MM.1S (cell line): ENCODE data around the gene HELZ.

ENCODE experiments used
- CTCF ChIP-seq: fragments of 300-600 bp; sonication (generic); IDR thresholded peaks from 2 replicates; pipeline ENCODE4 v1.5.1; 2016; ENCODE audit warnings: antibody characterized with exemption, low read length, mixed read lengths
- EZH2 ChIP-seq: fragments of 300-600 bp; sonication (generic); optimal IDR thresholded peaks from 2 replicates; pipeline ENCODE3; 2017; ENCODE audit warnings: low read depth, mild to moderate bottlenecking, antibody characterized with exemption, low read length, mixed read lengths

- TF ChIP-seq CTCF (no peak), EZH2 (no peak)
Measured at GRCh38 chr17:67177732-67178131, 67.3 kb downstream of the HELZ start.
